Common myeloid progenitor, CD34-positive (primary cell): ENCODE measurements around the gene COX18.
A peak's percentile ranks its signal among the peaks of the same experiment; 100 is the strongest.

Experiments used
- CTCF ChIA-PET: fragments of 350-600 bp; sonication (Branson Sonifier 250); formaldehyde crosslinking; loops from one replicate; lab custom pipeline; 2021; ENCODE audit warnings: antibody characterized with exemption; lab: Charles Lee
- POLR2A ChIA-PET: fragments of 350-600 bp; sonication (Branson Sonifier 250); formaldehyde crosslinking; loops from one replicate; lab custom pipeline; 2021; ENCODE audit warnings: antibody characterized with exemption; lab: Charles Lee
- DNase-seq, 3 donors: peaks; one replicate each; pipeline versions ENCODE4 v3.0.0 to v3.0.0-alpha.2; 2013
- H3K27ac ChIP-seq, 2 experiments: 1 replicate in 1 of 2; 2 replicates in 1 of 2; pipeline ENCODE4 v1.7.0; 2013; ENCODE audit warnings: inconsistent platforms in 2 of 2, low read length in 2 of 2, mild to moderate bottlenecking in 2 of 2, low read depth in 1 of 2, moderate library complexity in 1 of 2; ENCODE audit not compliant: severe bottlenecking in 2 of 2, insufficient read depth in 1 of 2, poor library complexity in 1 of 2
- H3K27me3 ChIP-seq, 5 experiments: replicated peaks in 2 of 5; 1 replicate in 3 of 5; 2 replicates in 2 of 5; pipeline versions ENCODE4 v1.6.1 to v1.7.0; 2013; ENCODE audit warnings: low read length in 4 of 5, mild to moderate bottlenecking in 2 of 5, moderate library complexity in 2 of 5, inconsistent platforms in 1 of 5; ENCODE audit not compliant: insufficient read depth in 5 of 5, control insufficient read depth in 4 of 5
- H3K36me3 ChIP-seq, 4 experiments: 1 replicate in 2 of 4; 2 replicates in 2 of 4; pipeline versions ENCODE4 v1.6.1 to v1.7.0; 2013; ENCODE audit warnings: low read length in 3 of 4, control low read depth in 1 of 4, mild to moderate bottlenecking in 1 of 4; ENCODE audit not compliant: control insufficient read depth in 4 of 4, insufficient read depth in 4 of 4
- H3K4me1 ChIP-seq, 4 experiments: 1 replicate in 3 of 4; 2 replicates in 1 of 4; pipeline versions ENCODE4 v1.6.1 to v1.7.1; 2013; ENCODE audit warnings: low read length in 3 of 4, mild to moderate bottlenecking in 3 of 4, control low read depth in 1 of 4, inconsistent platforms in 1 of 4, moderate library complexity in 1 of 4; ENCODE audit not compliant: control insufficient read depth in 4 of 4, insufficient read depth in 4 of 4; ENCODE audit errors: control extremely low read depth in 1 of 4
- H3K4me3 ChIP-seq, 7 experiments: 1 replicate in 4 of 7; 2 replicates in 3 of 7; pipeline versions ENCODE4 v1.5.1 to v1.7.0; 2013; ENCODE audit warnings: mild to moderate bottlenecking in 7 of 7, low read length in 6 of 7, moderate library complexity in 6 of 7, inconsistent platforms in 2 of 7, low read depth in 2 of 7, control low read depth in 1 of 7; ENCODE audit not compliant: insufficient read depth in 4 of 7, control insufficient read depth in 1 of 7; ENCODE audit errors: extremely low read depth in 1 of 7
- H3K9me3 ChIP-seq, 5 experiments: 1 replicate in 4 of 5; 2 replicates in 1 of 5; pipeline versions ENCODE4 v1.6.1 to v1.7.1; 2013; ENCODE audit warnings: low read length in 4 of 5, mild to moderate bottlenecking in 2 of 5, inconsistent platforms in 1 of 5, low read depth in 1 of 5, moderate library complexity in 1 of 5; ENCODE audit not compliant: control insufficient read depth in 4 of 5, insufficient read depth in 2 of 5; ENCODE audit errors: control extremely low read depth in 1 of 5
- WGBS: methylation state at CpG from one replicate; pipeline ENCODE4 v1.1.5; 2013; ENCODE audit not compliant: insufficient coverage; 5-methylcytosine and 5-hydroxymethylcytosine counted together

COX18 gene

DNA sequence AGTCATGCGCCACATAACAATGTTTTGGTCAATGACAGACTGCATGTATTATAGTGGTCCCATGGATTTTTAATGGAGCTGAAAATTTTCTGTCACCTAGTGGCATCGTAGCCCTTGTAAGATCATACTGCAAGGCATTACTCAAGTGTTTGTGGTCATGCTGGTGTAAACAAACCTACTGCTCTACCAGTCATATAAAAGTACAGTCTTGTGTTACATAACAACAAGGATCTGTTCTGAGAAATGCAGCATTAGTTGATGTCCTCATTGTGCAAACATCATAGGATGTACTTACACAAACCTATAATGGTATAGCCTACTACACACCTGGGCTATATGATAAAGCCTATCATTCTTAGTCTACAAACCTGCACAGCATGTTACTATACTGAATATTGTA, 34.6 kb downstream of the COX18 start:
- peaks cover 0 to 13% (median 5%) of the 10 kb centered on the region in 5 experiments for H3K9me3 ChIP-seq
- H3K27ac ChIP-seq = no peak overlapping the region
- no peak overlapping the region for H3K4me3 ChIP-seq
- ChIA-PET POLR2A (no interaction called here), CTCF (interaction anchor here (1.1 to 1.3 kb wide), 2 partner anchors 13 to 708 kb away, joined by 3 to 4 read pairs; no protein-coding TSS in a partner anchor)
- 100% methylated on average over 1 of the region's 2 CpGs for WGBS
- H3K27me3 ChIP-seq = no peaks in the 10 kb centered on the region
- no peaks in the 10 kb centered on the region for H3K4me1 ChIP-seq
- H3K36me3 ChIP-seq = no peaks in the 10 kb centered on the region
- no peak for DNase-seq

DNA sequence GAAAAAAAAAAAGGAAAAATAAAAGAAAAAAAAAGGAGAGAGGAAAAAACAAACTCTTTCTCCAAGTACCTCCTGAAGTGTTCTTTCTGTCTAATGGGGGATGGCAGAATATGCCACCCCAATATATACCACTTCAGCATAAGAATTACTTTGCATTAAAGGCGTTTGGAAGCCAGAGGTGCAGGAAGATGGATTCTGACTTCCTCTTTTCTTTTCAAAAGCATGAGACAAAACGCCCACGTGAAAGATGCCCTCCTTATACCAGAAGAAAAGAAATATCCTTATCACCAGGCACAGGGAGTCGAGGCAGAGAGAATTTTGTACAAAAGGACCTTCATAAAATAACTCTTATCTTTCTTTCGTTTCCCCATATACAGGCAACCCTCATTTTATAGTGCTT, 40.9 kb downstream of the COX18 start:
- POLR2A ChIA-PET = no interaction called here
- H3K4me3 ChIP-seq = no peak overlapping the region
- no peaks in the 10 kb centered on the region for H3K36me3 ChIP-seq
- no peaks in the 10 kb centered on the region for H3K4me1 ChIP-seq
- no peak overlapping the region for H3K27ac ChIP-seq
- WGBS = 62% methylated on average over 2 of the region's 5 CpGs
- peaks cover 0 to 11% (median 2%) of the 10 kb centered on the region in 5 experiments for H3K9me3 ChIP-seq
- H3K27me3 ChIP-seq = no peaks in the 10 kb centered on the region
- CTCF ChIA-PET = no interaction called here
- DNase-seq = peak in 2 of 3 donors; percentile 10 to 31

GRCh38 chr4:73021634-73022033, 47.9 kb downstream of the COX18 start:
- H3K4me1 ChIP-seq = no peaks in the 10 kb centered on the region
- CTCF ChIA-PET = interaction anchor here (0.6 to 2.9 kb wide), 9 partner anchors 12 to 696 kb away, joined by 3 to 8 read pairs (median 4); no protein-coding TSS in a partner anchor

GRCh38 chr4:73019462-73020047, 50.0 kb downstream of the COX18 start:
- Histone ChIP-seq H3K27me3 (no peaks in the 10 kb centered on the region), H3K27ac (no peak overlapping the region), H3K9me3 (no peaks in the 10 kb centered on the region), H3K4me3 (no peak overlapping the region), H3K4me1 (no peaks in the 10 kb centered on the region), H3K36me3 (no peaks in the 10 kb centered on the region)
- POLR2A ChIA-PET = no interaction called here
- DNase-seq = peak; percentile 38 to 67 (median 53)
- CTCF ChIA-PET = interaction anchor here (0.7 kb wide), 1 partner anchor 693 kb away, joined by 3 read pairs; no protein-coding TSS in a partner anchor
- 17% methylated on average over 1 of the region's 3 CpGs for WGBS

More at GRCh38 chr4:73021634-73022033, 47.9 kb downstream of the COX18 start:
- Histone ChIP-seq H3K27ac (no peak overlapping the region), H3K4me3 (no peak overlapping the region), H3K27me3 (no peaks in the 10 kb centered on the region), H3K36me3 (no peaks in the 10 kb centered on the region), H3K9me3 (no peaks in the 10 kb centered on the region)
- DNase-seq = peak; percentile 49 to 77 (median 76)
- POLR2A ChIA-PET = no interaction called here
- WGBS = no CpG with 5 or more reads among the region's 1 CpG

GRCh38 chr4:73018595-73018994, 50.9 kb downstream of the COX18 start:
- no peaks in the 10 kb centered on the region for H3K36me3 ChIP-seq
- DNase-seq = no peak
- no peaks in the 10 kb centered on the region for H3K4me1 ChIP-seq
- ChIA-PET CTCF (no interaction called here), POLR2A (no interaction called here)
- H3K27ac ChIP-seq = no peak overlapping the region
- H3K27me3 ChIP-seq = no peaks in the 10 kb centered on the region
- no peak overlapping the region for H3K4me3 ChIP-seq
- 99% methylated on average over 6 of the region's 6 CpGs for WGBS
- no peaks in the 10 kb centered on the region for H3K9me3 ChIP-seq

DNA sequence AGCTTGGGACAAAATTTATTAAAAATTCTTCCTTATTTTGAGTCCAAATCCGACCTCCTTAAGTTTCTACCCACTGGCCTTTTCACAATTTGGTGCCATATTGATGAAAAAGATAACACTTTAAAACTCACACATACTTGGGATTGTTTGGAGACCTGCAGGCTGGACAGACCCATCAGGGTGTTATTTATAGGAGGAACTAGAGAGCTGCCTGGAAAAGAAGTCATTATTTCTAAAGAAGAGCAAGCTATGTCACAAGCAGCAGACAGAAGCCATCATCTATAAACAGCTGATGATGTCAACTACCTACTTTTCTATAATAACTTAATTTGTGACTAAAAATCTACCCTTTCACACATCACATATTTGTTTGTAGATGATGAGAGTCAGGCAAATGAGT, 56.2 kb downstream of the COX18 start:
- no peaks in the 10 kb centered on the region for H3K27me3 ChIP-seq
- ChIA-PET CTCF (interaction anchor here (1.7 kb wide), 1 partner anchor 508 kb away, joined by 5 read pairs; no protein-coding TSS in a partner anchor), POLR2A (no interaction called here)
- peaks cover 0 to 23% (median 14%) of the 10 kb centered on the region in 5 experiments for H3K9me3 ChIP-seq
- no peak overlapping the region for H3K4me3 ChIP-seq
- no peak for DNase-seq
- no peaks in the 10 kb centered on the region for H3K36me3 ChIP-seq
- 80% methylated on average over 1 of the region's 1 CpG for WGBS
- no peak overlapping the region for H3K27ac ChIP-seq
- H3K4me1 ChIP-seq = no peaks in the 10 kb centered on the region

DNA sequence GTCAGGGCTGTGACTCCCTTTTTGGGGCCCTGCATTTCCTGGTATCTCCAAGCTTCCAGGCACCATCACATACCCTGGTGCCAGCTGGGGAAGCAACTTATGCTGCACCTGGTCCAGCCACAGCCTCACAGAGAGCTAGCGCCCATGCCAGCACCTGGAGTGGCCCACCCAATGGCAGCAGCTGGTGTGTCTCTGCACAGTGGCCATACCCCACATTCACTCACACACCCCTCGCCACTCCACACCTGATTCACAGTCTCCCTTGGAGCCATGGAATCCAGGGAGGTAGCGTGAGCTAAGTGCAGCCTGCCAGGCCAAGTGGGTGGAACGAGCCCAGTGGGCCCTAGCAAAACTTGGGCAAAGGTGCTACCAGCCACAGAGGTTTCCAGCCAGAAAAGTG, 56.8 kb downstream of the COX18 start:
- Histone ChIP-seq H3K27me3 (no peaks in the 10 kb centered on the region), H3K4me3 (no peak overlapping the region), H3K36me3 (no peaks in the 10 kb centered on the region), H3K27ac (no peak overlapping the region), H3K9me3 (peaks cover 0 to 23% (median 14%) of the 10 kb centered on the region in 5 experiments), H3K4me1 (no peaks in the 10 kb centered on the region)
- DNase-seq = no peak
- ChIA-PET CTCF (interaction anchor here (0.6 to 1.7 kb wide), 3 partner anchors 10 to 1420 kb away, joined by 3 to 5 read pairs (median 3); no protein-coding TSS in a partner anchor), POLR2A (no interaction called here)
- WGBS = 100% methylated on average over 2 of the region's 4 CpGs
